Aorta (tissue), 5 donors: Measurements from ENCODE around the gene GRIN2D. TPM values are rescaled to one million over a fixed set of nuclear protein-coding genes. Genes with fewer than 3 reads are reported as not detected.

Experiments used
- ATAC-seq: fragments of 200-7000 bp; cut with Tn5 transposase; one replicate; pipeline ENCODE4 v1.9.1; 2022; ENCODE audit warnings: moderate library complexity; ENCODE audit not compliant: low FRiP score
- DNase-seq, 2 donors: peaks; one replicate each; pipeline ENCODE4 v3.0.0-alpha.2; 2020
- H3K27ac ChIP-seq, 2 donors: one replicate each; pipeline ENCODE4 v1.5.1; 2013; ENCODE audit warnings: low read length in 2 of 2, mild to moderate bottlenecking in 2 of 2, moderate library complexity in 2 of 2, control low read depth in 1 of 2, inconsistent platforms in 1 of 2, low read depth in 1 of 2
- H3K27me3 ChIP-seq, 2 donors: one replicate each; pipeline ENCODE4 v1.6.1; 2013; ENCODE audit warnings: control low read depth in 1 of 2, low read length in 1 of 2, mild to moderate bottlenecking in 1 of 2, moderate library complexity in 1 of 2; ENCODE audit not compliant: insufficient read depth in 2 of 2, control insufficient read depth in 1 of 2
- H3K36me3 ChIP-seq, 2 donors: one replicate each; pipeline ENCODE4 v1.6.1; 2013; ENCODE audit warnings: control low read depth in 1 of 2, low read length in 1 of 2, mild to moderate bottlenecking in 1 of 2; ENCODE audit not compliant: insufficient read depth in 2 of 2, control insufficient read depth in 1 of 2
- H3K4me1 ChIP-seq, 2 donors: one replicate each; pipeline ENCODE4 v1.6.1; 2013; ENCODE audit warnings: low read length in 2 of 2, control low read depth in 1 of 2, mild to moderate bottlenecking in 1 of 2, moderate library complexity in 1 of 2; ENCODE audit not compliant: insufficient read depth in 2 of 2, control insufficient read depth in 1 of 2
- H3K4me3 ChIP-seq, 2 donors: one replicate each; pipeline ENCODE4 v1.5.1; 2013; ENCODE audit warnings: low read length in 2 of 2, control low read depth in 1 of 2, mild to moderate bottlenecking in 1 of 2
- H3K9me3 ChIP-seq: one replicate; pipeline ENCODE4 v1.6.1; 2013; ENCODE audit warnings: mild to moderate bottlenecking, low read length; ENCODE audit not compliant: control insufficient read depth
- whole genome bisulfite sequencing, 2 donors: extraction: QIAGEN DNeasy Blood & Tissue Kit; methylation state at CpG; one replicate each; pipeline ENCODE4 v1.1.7; 2013; 5-methylcytosine and 5-hydroxymethylcytosine counted together
- intact Hi-C, 2 donors: fragments of 100-400 bp; cut with DNase I; formaldehyde crosslinking; loops; one replicate each; pipeline versions ENCODE4 v1.14.2 to v1.15.0; 2022
- polyA plus RNA-seq, 2 donors: library from polyadenylated mRNA; stranded (reverse); fragments of 200-250 nt; gene quantifications; one replicate each; pipeline ENCODE4 v1.2.3, GENCODE V29; 2013
- total RNA-seq, 2 donors: library from RNA; stranded (reverse); fragmentation: NEBNext Ultra II Directional; extraction: Animal tissue kit (Norgen Biotek cat#: 25700); gene quantifications; one replicate each; pipeline ENCODE4 v1.2.1, GENCODE V29; 2021
- donor health status: healthy with polysubstance abuse.
- donor health status: Bipolar disorder and iron deficiency.
- donor health status: DM: no; HTN: no; CAD: no.
- donor health status: DM: no; HTN: no; CAD: no.
- donor health status: DM: yes; HTN: yes; CAD: no.

Gene GRIN2D
- total and polyA plus RNA-seq, 4 donors: 0.03 to 4.0 (median 0.91) TPM; not detected in 1

DNA sequence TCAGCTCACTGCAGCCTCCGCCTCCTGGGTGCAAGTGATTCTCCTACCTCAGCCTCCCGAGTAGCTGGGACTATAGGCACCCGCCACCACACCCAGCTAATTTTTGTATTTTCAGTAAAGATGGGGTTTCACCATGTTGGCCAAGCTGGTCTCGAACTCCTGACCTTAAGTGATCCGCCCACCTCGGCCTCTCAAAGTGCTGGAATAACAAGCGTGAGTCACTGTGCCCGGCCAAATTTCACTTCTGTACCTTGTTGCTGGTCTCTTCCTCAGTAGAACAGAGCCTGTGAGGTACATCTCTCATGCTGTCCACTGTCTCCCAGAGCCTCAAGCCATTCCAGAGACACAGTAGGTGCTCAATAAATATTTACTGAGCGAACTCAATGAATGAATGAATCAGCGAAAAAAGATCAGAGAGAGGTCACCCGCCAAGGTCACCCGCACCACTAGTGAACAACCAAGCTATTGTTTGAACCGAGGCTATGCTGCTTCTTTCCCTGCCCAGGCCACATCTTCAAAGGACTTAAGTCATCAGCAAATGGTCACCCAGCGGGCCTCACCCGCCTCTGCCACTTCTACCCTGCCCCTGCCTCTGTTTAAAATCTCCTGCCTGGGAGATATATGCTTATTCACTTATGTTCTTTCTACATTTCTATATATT lies 39.0 kb upstream of the GRIN2D start:
- Histone ChIP-seq H3K36me3 (no peaks in the 10 kb centered on the region), H3K4me1 (no peaks in the 10 kb centered on the region), H3K9me3 (no peaks in the 10 kb centered on the region), H3K27me3 (no peaks in the 10 kb centered on the region), H3K27ac (no peak overlapping the region), H3K4me3 (no peak overlapping the region)
- no peak for ATAC-seq
- intact Hi-C loops: no loop called here
- DNase-seq: no peak
- WGBS, 2 donors: 85 to 90% methylated on average over 15 of the region's 15 CpGs

DNA sequence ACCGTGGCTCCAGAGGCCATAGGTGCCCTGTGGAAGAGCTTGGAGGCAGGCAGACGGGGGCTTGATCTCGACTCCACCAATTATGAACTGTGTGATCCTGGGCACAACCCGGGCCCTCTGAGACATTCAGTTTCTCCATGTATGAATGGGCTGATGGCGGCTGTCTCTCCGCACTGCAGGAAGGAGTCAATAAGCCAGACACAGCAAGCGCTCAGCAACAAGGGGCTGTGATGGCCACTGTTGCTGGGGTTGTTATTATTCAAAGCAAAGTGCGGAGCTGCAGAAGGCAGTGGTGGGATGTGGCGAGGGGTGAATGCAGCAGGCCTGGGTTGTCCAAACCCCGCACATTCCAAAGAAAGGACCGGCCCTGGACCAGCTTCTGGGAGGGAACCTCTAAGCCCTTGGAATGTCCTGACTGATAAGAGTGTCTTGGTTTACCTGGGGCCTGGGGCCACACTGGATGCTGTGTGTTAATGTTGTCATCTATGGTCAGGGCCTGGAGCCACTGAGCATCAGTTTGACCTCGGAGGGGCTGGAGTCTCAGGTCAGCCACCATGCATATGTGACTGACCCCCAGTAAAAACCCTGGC lies 38.0 kb upstream of the GRIN2D start:
- no peaks in the 10 kb centered on the region for H3K9me3 ChIP-seq
- no peaks in the 10 kb centered on the region for H3K27me3 ChIP-seq
- H3K27ac ChIP-seq: no peak overlapping the region
- H3K4me3 ChIP-seq: no peak overlapping the region
- intact Hi-C loops: no loop called here
- ATAC-seq: no peak
- H3K36me3 ChIP-seq: no peaks in the 10 kb centered on the region
- 80 to 83% methylated on average over 12 of the region's 12 CpGs for WGBS, 2 donors
- no peaks in the 10 kb centered on the region for H3K4me1 ChIP-seq
- DNase-seq: no peak

DNA sequence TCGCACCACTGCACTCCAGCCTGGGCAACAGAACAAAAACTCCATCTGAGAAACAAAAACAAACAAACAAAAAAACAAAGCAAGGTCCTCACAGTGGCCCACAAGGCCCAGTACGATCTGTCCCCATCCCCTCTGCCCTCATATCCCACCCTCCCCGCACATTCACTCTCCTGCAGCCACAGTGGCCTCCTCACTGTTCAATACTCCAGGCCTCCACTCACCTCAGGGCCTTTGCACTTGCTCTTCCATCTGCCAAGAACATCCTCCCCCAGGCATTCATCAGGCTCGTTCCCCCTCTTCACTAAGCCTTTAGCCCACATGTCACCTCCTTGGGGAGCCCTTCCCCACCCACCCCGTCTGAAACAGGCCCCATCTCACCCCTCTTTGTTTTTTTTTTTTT lies 34.3 kb upstream of the GRIN2D start:
- Histone ChIP-seq H3K36me3 (no peaks in the 10 kb centered on the region), H3K27me3 (no peaks in the 10 kb centered on the region), H3K4me1 (no peaks in the 10 kb centered on the region), H3K27ac (no peak overlapping the region), H3K9me3 (no peaks in the 10 kb centered on the region), H3K4me3 (no peak overlapping the region)
- 93 to 96% methylated on average over 5 of the region's 5 CpGs for whole genome bisulfite sequencing, 2 donors
- intact Hi-C loops: no loop called here
- no peak for ATAC-seq
- no peak for DNase-seq

DNA sequence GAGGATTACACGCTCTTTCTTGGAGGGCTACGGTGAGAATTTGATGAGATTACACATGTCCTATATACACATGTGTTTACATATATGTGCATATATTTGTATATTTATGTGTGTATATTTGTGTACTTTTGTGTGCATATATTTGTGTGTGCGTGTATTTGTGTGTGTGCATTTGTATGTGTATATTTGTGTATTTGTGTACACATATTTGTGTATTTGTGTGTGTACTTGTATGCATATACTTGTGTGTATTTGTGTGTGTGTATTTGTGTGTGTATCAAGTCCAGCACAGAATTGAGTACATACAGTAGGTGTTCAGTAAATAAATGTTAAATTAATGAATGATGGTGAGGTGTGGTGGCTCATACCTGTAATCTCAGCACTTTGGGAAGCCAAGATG lies 31.6 kb upstream of the GRIN2D start:
- intact Hi-C loops: loop anchor here in 1 of 2 donors (5.0 kb wide), 1 partner anchor 40 kb away; a partner anchor contains a TSS
- H3K27ac ChIP-seq: no peak overlapping the region
- H3K9me3 ChIP-seq: no peaks in the 10 kb centered on the region
- DNase-seq: no peak
- H3K36me3 ChIP-seq: no peaks in the 10 kb centered on the region
- ATAC-seq: no peak
- H3K4me3 ChIP-seq: no peak overlapping the region
- 92 to 96% methylated on average over 3 of the region's 3 CpGs for WGBS, 2 donors
- no peaks in the 10 kb centered on the region for H3K4me1 ChIP-seq
- no peaks in the 10 kb centered on the region for H3K27me3 ChIP-seq

DNA sequence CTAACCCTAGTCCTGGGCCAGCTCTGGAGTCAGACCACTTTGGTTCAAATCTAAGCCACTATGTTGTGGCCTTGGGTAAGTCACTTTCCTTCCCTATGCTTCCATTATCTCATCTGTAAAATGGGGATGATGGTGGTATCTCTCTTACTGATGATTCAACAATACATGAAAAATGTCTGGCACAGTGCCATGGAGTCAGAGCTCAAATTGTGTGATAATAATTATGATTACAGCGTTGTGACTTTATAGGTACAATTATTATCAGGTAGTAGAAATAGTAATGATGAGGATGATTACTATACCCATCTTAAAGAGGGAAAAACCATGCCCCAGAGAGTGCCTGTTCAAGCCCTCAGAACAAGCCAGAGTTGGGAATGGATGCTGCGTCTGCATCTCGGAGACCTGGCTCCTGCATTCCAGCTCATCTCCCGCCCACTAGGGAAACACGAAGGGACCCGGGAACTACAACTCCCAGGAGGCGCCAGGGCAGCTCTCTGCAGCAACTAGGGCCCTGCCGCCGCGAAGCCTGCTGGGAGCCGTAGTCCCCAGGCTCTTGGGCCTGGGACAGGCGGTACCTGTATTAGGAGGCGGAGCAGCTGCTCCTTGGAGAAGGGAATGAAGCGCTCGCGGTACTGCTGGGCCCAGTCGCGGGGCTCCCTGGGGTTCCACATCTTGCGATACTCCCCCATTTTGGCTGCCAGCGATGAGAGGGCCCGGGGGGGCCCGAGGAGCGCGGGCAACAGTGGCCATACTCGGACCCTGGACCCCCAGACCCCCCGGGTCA lies 30.6 kb upstream of the GRIN2D start:
- Histone ChIP-seq H3K27ac (peak overlapping the region in 1 of 2 donors; percentile 71), H3K27me3 (no peaks in the 10 kb centered on the region), H3K36me3 (no peaks in the 10 kb centered on the region), H3K9me3 (no peaks in the 10 kb centered on the region), H3K4me1 (no peaks in the 10 kb centered on the region), H3K4me3 (peak overlapping the region; percentile 19 to 51)
- DNase-seq (peak; percentile 98), ATAC-seq (peak; percentile 93)
- intact Hi-C loops: loop anchor here in 1 of 2 donors (5.0 kb wide), 1 partner anchor 41 kb away; a partner anchor contains a TSS
- 3 to 5% methylated on average over 20 to 26 of the region's 26 CpGs for WGBS, 2 donors

DNA sequence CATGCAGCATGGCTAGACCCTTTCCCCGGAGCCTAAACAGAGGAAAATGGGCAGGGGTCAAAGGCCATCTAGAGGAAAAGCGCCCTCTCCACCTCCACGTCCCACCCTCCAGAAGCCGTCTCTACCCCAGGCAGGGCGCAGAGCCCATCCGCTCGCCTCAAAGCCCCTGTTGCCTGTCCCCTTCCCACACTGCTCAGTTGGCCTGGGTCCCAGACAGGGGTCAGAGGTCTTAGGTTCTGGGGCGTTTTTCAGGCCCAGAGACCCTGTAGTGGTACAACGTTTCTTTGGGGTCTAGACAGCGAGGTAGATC lies 30.0 kb upstream of the GRIN2D start:
- DNase-seq (peak in 1 of 2 donors; percentile 82), ATAC-seq (peak; percentile 44)
- Histone ChIP-seq H3K4me3 (peak overlapping the region; percentile 19 to 51), H3K9me3 (no peaks in the 10 kb centered on the region), H3K27me3 (no peaks in the 10 kb centered on the region), H3K4me1 (no peaks in the 10 kb centered on the region), H3K36me3 (no peaks in the 10 kb centered on the region), H3K27ac (peak overlapping the region; percentile 46 to 71)
- intact Hi-C loops: loop anchor here in 1 of 2 donors (5.0 kb wide), 1 partner anchor 41 kb away; a partner anchor contains a TSS
- 1% methylated on average over 10 of the region's 10 CpGs for WGBS, 2 donors

DNA sequence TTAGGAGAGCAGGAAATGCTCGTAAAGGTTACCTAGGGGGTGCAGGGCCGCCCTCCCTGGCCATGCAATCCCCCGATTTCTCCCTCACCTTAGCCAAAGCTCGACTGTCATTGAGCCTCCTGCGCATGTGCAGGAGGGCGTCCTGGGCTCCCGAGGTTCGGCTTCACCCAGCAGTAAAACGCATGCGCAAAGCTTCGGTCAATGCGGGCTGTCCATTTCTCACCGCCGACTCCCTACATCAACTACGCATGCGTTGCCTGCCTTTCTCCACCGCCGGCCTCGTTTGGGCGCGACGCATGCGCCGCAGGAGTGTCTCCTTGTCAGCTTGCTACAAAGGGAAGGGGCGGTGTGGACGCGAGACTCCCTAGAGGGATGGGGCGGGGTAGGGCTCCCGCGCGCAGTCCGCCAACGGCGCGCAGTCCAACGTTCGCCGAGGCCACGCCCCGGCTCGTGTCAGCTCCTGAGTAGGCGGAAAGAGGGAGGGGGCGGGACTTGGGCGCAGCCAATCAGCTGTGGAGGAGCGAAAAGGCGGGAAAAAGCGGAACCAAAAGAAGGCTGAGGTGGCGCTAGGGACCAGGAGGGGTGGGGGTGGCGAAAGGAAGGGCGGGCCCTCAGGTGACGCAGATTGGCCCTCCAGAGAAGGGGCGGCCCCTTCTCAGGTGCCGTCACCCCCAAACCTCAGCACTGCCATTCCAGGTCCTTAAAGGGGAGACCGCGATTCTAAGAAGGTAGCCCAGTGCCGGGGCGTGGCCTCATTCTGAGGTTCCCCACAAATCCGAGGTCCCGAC lies 29.5 kb upstream of the GRIN2D start, which contains the start of the genes SYNGR4 and TMEM143:
SYNGR4 (plus strand) TSS at position 558 of the 788 bp plus-strand sequence. CDS start 1,476 bp downstream, outside the sequence.
TMEM143 (minus strand) TSS at position 131 of the 788 bp plus-strand sequence; CDS start at position 111, 20 bp downstream.
- H3K27ac ChIP-seq: peak within 1 kb of the TSS; percentile 46 to 71
- no peaks in the 10 kb centered on the region for H3K4me1 ChIP-seq
- H3K9me3 ChIP-seq: no peaks in the 10 kb centered on the region
- peak within 1 kb of the TSS; percentile 19 to 51 for H3K4me3 ChIP-seq
- intact Hi-C loops: loop anchor here in 1 of 2 donors (5.0 kb wide), 1 partner anchor 42 kb away; a partner anchor contains a TSS
- no peaks in the 10 kb centered on the region for H3K27me3 ChIP-seq
- ATAC-seq (peak; percentile 98), DNase-seq (peak; percentile 99)
- no peaks in the 10 kb centered on the region for H3K36me3 ChIP-seq
- 1% methylated on average over 54 to 59 of the region's 59 CpGs for WGBS, 2 donors
